Measurements from ENCODE around the gene ZBTB49. TPM values are rescaled to one million over a fixed set of nuclear protein-coding genes. Genes with fewer than 3 reads are reported as not detected.

The ZBTB49 gene
- total RNA-seq, 1 experiment from 2014 or later = 4.2 TPM

GRCh38 chr4:4334798-4335520, 44.9 kb downstream of the ZBTB49 start:
- ChIA-PET CTCF (no interaction called here), POLR2A (no interaction called here)
- Histone ChIP-seq H3K27ac (ENCODE audit: low read length) (no peak overlapping the region), H3K4me3 (ENCODE audit: low read depth in 2 of 2, low read length in 2 of 2) (no peak overlapping the region), H3K36me3 (ENCODE audit: control insufficient read depth, insufficient read depth, low read length) (no peaks in the 10 kb centered on the region), H3K4me1 (ENCODE audit: control insufficient read depth, insufficient read depth, low read length) (no peaks in the 10 kb centered on the region), H3K9me3 (ENCODE audit: control insufficient read depth, insufficient read depth, low read depth, low read length) (no peaks in the 10 kb centered on the region), H3K27me3 (ENCODE audit: control insufficient read depth, insufficient read depth, low read length) (no peaks in the 10 kb centered on the region)
- TF ChIP-seq TCF7L2 (IDR thresholded peaks at IDR 0.05; ENCODE audit: low read depth, low read length) = no peak
- no peak for TF ChIP-seq SIN3A (IDR thresholded peaks at IDR 0.05; ENCODE audit: borderline replicate concordance, insufficient read depth, low read depth, low read length)
- peak; percentile 82 for TF ChIP-seq CTCF (IDR thresholded peaks at IDR 0.05)
- intact Hi-C loops (cut with micrococcal nuclease; ENCODE audit: unreplicated experiment) = loop anchor here (5.0 kb wide), 1 partner anchor 83 kb away; no protein-coding TSS in a partner anchor
- peak; percentile 94 for ATAC-seq
- DNase-seq (ENCODE audit: low read depth, low spot score) = peak; percentile 27
- no TSS peak for BruUV-seq (replicated peaks)
- in situ Hi-C loops (cut with HindIII; ENCODE audit: low pct_unique_long_range_greater_than_20kb, low sequenced_read_pairs) = no loop called here

- DNase-seq (ENCODE audit: low read depth, low spot score) = no peak
- no peak overlapping the region for H3K27ac ChIP-seq (ENCODE audit: low read length)
- intact Hi-C loops (cut with micrococcal nuclease; ENCODE audit: unreplicated experiment) = loop anchor here (5.0 kb wide), 1 partner anchor 86 kb away; no protein-coding TSS in a partner anchor
- no peaks in the 10 kb centered on the region for H3K27me3 ChIP-seq (ENCODE audit: control insufficient read depth, insufficient read depth, low read length)
- ChIA-PET POLR2A (no interaction called here), CTCF (no interaction called here)
- H3K9me3 ChIP-seq (ENCODE audit: control insufficient read depth, insufficient read depth, low read depth, low read length) = no peaks in the 10 kb centered on the region
- in situ Hi-C loops (cut with HindIII; ENCODE audit: low pct_unique_long_range_greater_than_20kb, low sequenced_read_pairs) = no loop called here
- no peaks in the 10 kb centered on the region for H3K4me1 ChIP-seq (ENCODE audit: control insufficient read depth, insufficient read depth, low read length)
- no peaks in the 10 kb centered on the region for H3K36me3 ChIP-seq (ENCODE audit: control insufficient read depth, insufficient read depth, low read length)
- no peak for ATAC-seq
- no peak overlapping the region for H3K4me3 ChIP-seq (ENCODE audit: low read depth in 2 of 2, low read length in 2 of 2)
- no peak for TF ChIP-seq POLR2AphosphoS5 (IDR thresholded peaks at IDR 0.05; ENCODE audit: low read depth, low read length)
- TF ChIP-seq REST (IDR thresholded peaks at IDR 0.05; ENCODE audit: insufficient read depth in 1 of 2, low read depth in 2 of 2, low read length in 1 of 2) = no peak
- no peak for TF ChIP-seq SIN3A (IDR thresholded peaks at IDR 0.05; ENCODE audit: borderline replicate concordance, insufficient read depth, low read depth, low read length)
- no peak for TF ChIP-seq CTCF (IDR thresholded peaks at IDR 0.05)
- no peak for TF ChIP-seq TCF7L2 (IDR thresholded peaks at IDR 0.05; ENCODE audit: low read depth, low read length)
- BruUV-seq (replicated peaks) = no TSS peak
Observed at GRCh38 chr4:4338210-4339001, 48.4 kb downstream of the ZBTB49 start.
